Endothelial cell of umbilical vein (primary cell): ENCODE results near the gene CLIC1.

Experiments
- CTCF ChIP-seq, 2 donors: IDR thresholded peaks; 1 replicate in 1 of 2; 2 replicates in 1 of 2; pipeline ENCODE4 v1.5.1; 2011; ENCODE audit warnings: low read length in 2 of 2, mild to moderate bottlenecking in 2 of 2, moderate library complexity in 2 of 2, control low read depth in 1 of 2, inconsistent platforms in 1 of 2, low read depth in 1 of 2; ENCODE audit not compliant: insufficient read depth in 1 of 2; ENCODE audit errors: extremely low read depth in 1 of 2
- EZH2 ChIP-seq: IDR thresholded peaks from 2 replicates; pipeline ENCODE4 v1.6.1; 2012; ENCODE audit warnings: borderline replicate concordance, low read depth, mild to moderate bottlenecking, moderate library complexity, low read length, inconsistent platforms; ENCODE audit not compliant: severe bottlenecking
- FOS ChIP-seq: IDR thresholded peaks from 2 replicates; pipeline ENCODE4 v1.6.1; 2011; ENCODE audit warnings: mild to moderate bottlenecking, low read length, moderate library complexity, borderline replicate concordance; ENCODE audit not compliant: insufficient read depth
- GATA2 ChIP-seq: IDR thresholded peaks from 2 replicates; pipeline ENCODE4 v1.7.0; 2011; ENCODE audit warnings: low read depth, mild to moderate bottlenecking, moderate library complexity, mixed read lengths, low read length; ENCODE audit not compliant: insufficient read length, insufficient read depth
- JUN ChIP-seq: IDR thresholded peaks from 2 replicates; pipeline ENCODE4 v1.6.1; 2011; ENCODE audit warnings: borderline replicate concordance, low read depth; ENCODE audit not compliant: insufficient read length, insufficient read depth
- MAX ChIP-seq: IDR thresholded peaks from 2 replicates; pipeline ENCODE4 v1.6.1; 2011; ENCODE audit not compliant: insufficient read depth, insufficient read length
- MYC ChIP-seq: IDR thresholded peaks from one replicate; pipeline ENCODE4 v1.6.1; 2011; ENCODE audit warnings: mild to moderate bottlenecking, low read depth, low read length
- POLR2A ChIP-seq: IDR thresholded peaks from 2 replicates; pipeline ENCODE4 v1.6.1; 2012; ENCODE audit warnings: low read depth, mild to moderate bottlenecking, control low read depth, low read length
- POLR2AphosphoS5 ChIP-seq: IDR thresholded peaks from 2 replicates; pipeline ENCODE4 v1.6.1; 2012; ENCODE audit warnings: low read depth, mild to moderate bottlenecking, control low read depth, low read length, moderate library complexity; ENCODE audit not compliant: insufficient read depth

GRCh38 chr6:31719001-31719400 lies 17.3 kb downstream of the CLIC1 start:
- TF ChIP-seq CTCF (IDR thresholded peaks at IDR 0.05; ENCODE audit: extremely low read depth in 1 of 2, insufficient read depth in 1 of 2, low read depth in 1 of 2, low read length in 2 of 2), result no peak
- TF ChIP-seq JUN, result no peak
- TF ChIP-seq FOS, result no peak
- no peak for TF ChIP-seq EZH2
- no peak for TF ChIP-seq POLR2AphosphoS5
- no peak for TF ChIP-seq POLR2A
- no peak for TF ChIP-seq MAX
- no peak for TF ChIP-seq MYC
- no peak for TF ChIP-seq GATA2
